ENCODE results near the gene CPEB4. TPM values are rescaled to one million over a fixed set of nuclear protein-coding genes. Genes with fewer than 3 reads are reported as not detected.

CPEB4 gene
- total and polyA plus RNA-seq, 2 of the 4 experiments (the other 2 are of a cell fraction) = 7.8 to 22.6 TPM

DNA sequence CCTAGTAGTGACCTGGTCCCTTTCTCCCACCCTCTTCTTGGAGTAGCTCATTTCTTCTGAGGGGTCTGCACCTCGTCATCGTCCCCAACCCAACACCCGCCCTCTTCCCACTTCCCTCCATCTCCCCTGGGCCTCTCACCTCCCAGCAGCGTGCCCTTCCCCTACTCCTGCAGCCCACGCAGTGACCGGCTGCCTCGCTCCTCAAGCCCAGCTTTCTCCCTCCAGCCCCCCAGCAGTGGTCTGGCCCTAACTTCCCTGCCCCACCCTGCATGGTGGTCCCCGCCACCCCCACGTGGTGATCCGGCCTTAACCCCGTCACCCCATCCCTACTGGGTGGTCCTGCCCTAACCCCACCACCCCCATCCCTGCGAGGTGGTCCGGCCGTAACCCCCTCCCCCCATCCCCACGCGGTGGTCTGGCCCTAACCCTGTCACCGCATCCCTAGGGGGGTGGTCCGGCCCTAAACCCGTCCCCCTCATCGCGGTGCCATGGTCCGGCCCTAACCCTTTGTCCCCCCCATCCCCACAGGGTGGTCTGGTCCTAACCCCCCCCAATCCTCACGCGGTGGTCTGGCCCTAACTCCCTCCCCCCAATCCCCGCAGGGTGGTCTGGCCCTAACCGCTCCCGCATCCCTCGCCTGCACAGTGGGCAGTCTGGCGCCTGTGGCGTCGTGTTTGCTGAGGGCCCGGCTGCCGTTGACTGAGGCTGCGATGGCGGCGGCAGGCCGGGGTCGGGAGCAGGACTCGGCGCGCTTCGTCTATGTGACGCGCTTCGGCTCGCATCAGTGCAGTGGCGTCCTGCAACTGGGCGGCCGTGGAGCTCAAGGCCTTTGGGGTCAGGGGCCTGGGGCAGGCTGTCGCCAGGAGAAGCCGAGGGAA, 100.6 kb downstream of the CPEB4 start, which contains the start of gene C5orf47:
Gene C5orf47, plus strand, starts transcription at position 617 of the 878 bp plus-strand sequence. Its CDS starts 94 bp downstream, at position 711.
- Histone ChIP-seq H3K18ac (ENCODE audit: low read depth, low read length) (no peak within 1 kb of the TSS), H3K27me3 (ENCODE audit: control insufficient read depth, insufficient read depth, low read length) (peaks cover 3% of the 10 kb centered on the region; the same call in 1 of the 2 replicates), H2BK5ac (ENCODE audit: low read depth, low read length, poor library complexity, severe bottlenecking) (no peak within 1 kb of the TSS), H3K79me1 (ENCODE audit: low read depth in 1 of 2, low read length in 2 of 2) (no peaks in the 10 kb centered on the region), H3K14ac (replicated peaks; ENCODE audit: low read depth, low read length) (no peak within 1 kb of the TSS), H3K4me2 (ENCODE audit: low read depth, low read length) (no peak within 1 kb of the TSS), H4K8ac (ENCODE audit: low read depth in 2 of 2, low read length in 2 of 2) (no peak within 1 kb of the TSS), H3K9me3 (ENCODE audit: control insufficient read depth, insufficient read depth, low read length) (no peaks in the 10 kb centered on the region), H3K9me1 (ENCODE audit: insufficient read depth, low read length) (no peaks in the 10 kb centered on the region), H2AK5ac (ENCODE audit: low read depth, low read length) (no peak within 1 kb of the TSS), H2AK9ac (replicated peaks; ENCODE audit: low read depth, low read length, poor library complexity) (no peak within 1 kb of the TSS), H2BK15ac (ENCODE audit: low read depth, low read length) (no peak within 1 kb of the TSS), H3K4me1 (ENCODE audit: control insufficient read depth, insufficient read depth, low read length) (no peaks in the 10 kb centered on the region), H2AFZ (replicated peaks; ENCODE audit: low read length, poor library complexity) (no peak within 1 kb of the TSS), H3K23ac (ENCODE audit: low read depth, low read length) (no peak within 1 kb of the TSS), H4K20me1 (ENCODE audit: insufficient read depth, low read length) (no peaks in the 10 kb centered on the region), H3K9ac (ENCODE audit: low read depth, low read length) (no peak within 1 kb of the TSS), H4K5ac (ENCODE audit: low read depth, low read length) (no peak within 1 kb of the TSS), H3K56ac (ENCODE audit: extremely low read depth, insufficient read depth, low read length) (no peak within 1 kb of the TSS), H3K36me3 (ENCODE audit: control insufficient read depth, insufficient read depth, low read length) (no peaks in the 10 kb centered on the region), H3K4me3 (ENCODE audit: insufficient read depth, low read depth, low read length) (no peak within 1 kb of the TSS), H3K27ac (ENCODE audit: insufficient read depth, low read length) (no peak within 1 kb of the TSS), H2BK120ac (ENCODE audit: low read depth, low read length) (no peak within 1 kb of the TSS), H4K91ac (ENCODE audit: insufficient read depth, low read depth, low read length) (no peak within 1 kb of the TSS), H3K4ac (ENCODE audit: low read depth, low read length) (no peak within 1 kb of the TSS), H2BK20ac (ENCODE audit: low read depth, low read length) (no peak within 1 kb of the TSS)
- CTCF ChIA-PET = no interaction called here
- ATAC-seq (ENCODE audit: low read depth) (no peak), DNase-seq (no peak)
- no peak for TF ChIP-seq RCOR1 (IDR thresholded peaks at IDR 0.05; ENCODE audit: insufficient replicate concordance, low read length)
- dilution Hi-C loops (cut with HindIII; ENCODE audit: low sequenced_read_pairs, unreplicated experiment) (no loop called here), intact Hi-C loops (cut with micrococcal nuclease) (no loop called here), in situ Hi-C loops (cut with MboI; ENCODE audit: low sequenced_read_pairs) (no loop called here)
- 95% methylated on average over 26 of the region's 51 CpGs; no CpG with 5 or more reads in 1 of the 2 experiments for WGBS, 2 experiments (ENCODE audit: extremely low coverage in 2 of 2, insufficient read length in 1 of 2)
- POLR2A ChIA-PET (ENCODE audit: unreplicated experiment) = no interaction called here
- BruUV-seq (replicated peaks) = no TSS peak

All from IMR-90 (cell line).